K562 (cell line): ENCODE data around the gene RRM2. TPM values are rescaled to one million over a fixed set of nuclear protein-coding genes. Genes with fewer than 3 reads are reported as not detected.

ENCODE experiments used
- ATAC-seq: fragments of 200-7000 bp; cut with Tn5 transposase; 3 replicates; pipeline ENCODE4 v1.9.1; 2020; ENCODE audit warnings: moderate library complexity
- BruUV-seq: library from RNA; stranded (reverse); fragments of 400-500 nt; replicated peaks from 2 replicates; lab custom pipeline; 2021; lab: Mats Ljungman, UMichigan
- CTCF ChIA-PET: fragments of 300-600 bp; formaldehyde crosslinking; extraction: SDS; loops from one replicate; lab custom pipeline; 2021; ENCODE audit warnings: low intra/inter-chr PET ratio; lab: Yijun Ruan, JAX
- POLR2A ChIA-PET: fragments of 300-600, 350-650 bp; sonication (Branson Sonifier 250); formaldehyde crosslinking; extraction: SDS; loops from one replicate; lab custom pipeline; 2021; ENCODE audit warnings: antibody characterized with exemption, inconsistent platforms; lab: Yijun Ruan, JAX
- DNase-seq, 4 experiments: peaks; one replicate each; pipeline versions ENCODE4 v3.0.0 to v3.0.0-alpha.2; 2011 to 2018; ENCODE audit warnings: low spot score in 3 of 4, mixed read lengths in 3 of 4; ENCODE audit errors: extremely low read depth in 1 of 4
- FAIRE-seq: peaks from 2 replicates; lab custom pipeline; 2011; peaks lifted over from hg19 to GRCh38; lab: Jason Lieb, UNC
- H2AFZ ChIP-seq: 2 replicates; pipeline ENCODE4 v1.6.0; 2011; ENCODE audit warnings: low read depth, low read length, control low read depth, inconsistent platforms
- H3K27ac ChIP-seq: fragments of 200-600 bp; 3 replicates; pipeline ENCODE4 v1.8.0; 2011; ENCODE audit warnings: low read depth, mild to moderate bottlenecking, control low read depth, inconsistent platforms, low read length, moderate library complexity, mixed read lengths; ENCODE audit errors: extremely low read depth
- H3K27me3 ChIP-seq, 2 experiments: fragments of 300-600 bp in 1 of 2; 2 replicates in 1 of 2; 3 replicates in 1 of 2; pipeline versions ENCODE4 v1.6.0 to v1.8.0; 2011; ENCODE audit warnings: inconsistent platforms in 2 of 2, low read length in 2 of 2, mild to moderate bottlenecking in 1 of 2, mixed read lengths in 1 of 2, moderate library complexity in 1 of 2; ENCODE audit not compliant: control insufficient read depth in 2 of 2, insufficient read depth in 2 of 2
- H3K36me3 ChIP-seq: fragments of 300-600 bp; 3 replicates; pipeline ENCODE4 v1.8.0; 2011; ENCODE audit warnings: mild to moderate bottlenecking, low read length, inconsistent platforms; ENCODE audit not compliant: control insufficient read depth, insufficient read depth
- H3K4me1 ChIP-seq, 2 experiments: fragments of 200-600 bp in 1 of 2; replicated peaks in 1 of 2; 2 replicates in 1 of 2; 3 replicates in 1 of 2; pipeline versions ENCODE4 v1.5.1 to v1.8.0; 2011; ENCODE audit warnings: inconsistent platforms in 2 of 2, low read length in 2 of 2, mild to moderate bottlenecking in 1 of 2, mixed read lengths in 1 of 2, moderate library complexity in 1 of 2; ENCODE audit not compliant: control insufficient read depth in 2 of 2, insufficient read depth in 2 of 2
- H3K4me2 ChIP-seq: 2 replicates; pipeline ENCODE4 v1.6.1; 2011; ENCODE audit warnings: low read length, control low read depth, inconsistent platforms, mixed read lengths; ENCODE audit not compliant: insufficient read depth
- H3K4me3 ChIP-seq: fragments of 200-600 bp; sonication (generic), shearing (Covaris generic); 2 replicates; pipeline ENCODE4 v1.5.1; 2016; ENCODE audit warnings: control low read depth, inconsistent platforms
- H3K79me2 ChIP-seq: fragments of 200-600 bp; 3 replicates; pipeline ENCODE4 v1.8.0; 2011; ENCODE audit warnings: low read length, inconsistent platforms; ENCODE audit not compliant: control insufficient read depth, insufficient read depth
- H3K9ac ChIP-seq, 2 experiments: 2 replicates each; pipeline versions ENCODE4 v1.6.0 to v1.6.1; 2011; ENCODE audit warnings: low read depth in 2 of 2, low read length in 2 of 2, control low read depth in 1 of 2, inconsistent platforms in 1 of 2, mild to moderate bottlenecking in 1 of 2, mixed read lengths in 1 of 2; ENCODE audit not compliant: insufficient read depth in 1 of 2
- H3K9me1 ChIP-seq: one replicate; pipeline ENCODE4 v1.6.0; 2011; ENCODE audit warnings: inconsistent platforms, mild to moderate bottlenecking, low read length, moderate library complexity; ENCODE audit not compliant: control insufficient read depth, insufficient read depth
- H3K9me3 ChIP-seq: replicated peaks from 2 replicates; pipeline ENCODE4 v1.5.1; 2011; ENCODE audit warnings: low read depth, low read length, inconsistent platforms; ENCODE audit not compliant: control insufficient read depth, insufficient read depth
- H4K20me1 ChIP-seq: replicated peaks from 2 replicates; pipeline ENCODE4 v1.6.1; 2011; ENCODE audit warnings: low read length, inconsistent platforms, mixed read lengths; ENCODE audit not compliant: control insufficient read depth, insufficient read depth
- E2F6 ChIP-seq, 2 experiments: IDR thresholded peaks; 2 replicates each; pipeline ENCODE4 v1.6.1; 2011; ENCODE audit warnings: borderline replicate concordance in 1 of 2, control low read depth in 1 of 2, low read depth in 1 of 2, low read length in 1 of 2, mild to moderate bottlenecking in 1 of 2, mixed read lengths in 1 of 2, moderate library complexity in 1 of 2; ENCODE audit not compliant: insufficient read depth in 1 of 2, insufficient read length in 1 of 2, poor library complexity in 1 of 2, severe bottlenecking in 1 of 2; ENCODE audit errors: extremely low read depth in 1 of 2
- SIN3A ChIP-seq, 2 experiments: fragments of 150-350 bp in 1 of 2; IDR thresholded peaks; 2 replicates each; pipeline ENCODE4 v1.6.1; 2011 to 2016; ENCODE audit warnings: borderline replicate concordance in 2 of 2, low read depth in 2 of 2, low read length in 2 of 2, mild to moderate bottlenecking in 2 of 2, moderate library complexity in 2 of 2; ENCODE audit not compliant: control insufficient read depth in 1 of 2
- TRIM24 ChIP-seq, 2 experiments: fragments of 450-650 bp; IDR thresholded peaks; 2 replicates each; pipeline ENCODE4 v1.6.1; 2016
- ZC3H4 ChIP-seq: sonication (generic); formaldehyde crosslinking; IDR thresholded peaks from 2 replicates; pipeline ENCODE4 v1.9.0; 2021; ENCODE audit warnings: missing genetic modification reagents, borderline replicate concordance
- WGBS: fragments of 100-300 bp; shearing (Covaris generic); methylation state at CpG from one replicate; pipeline ENCODE4 v1.1.6; 2016; ENCODE audit warnings: low coverage, mixed read lengths; ENCODE audit not compliant: insufficient coverage; ENCODE audit errors: missing lambda C conversion rate; 5-methylcytosine and 5-hydroxymethylcytosine counted together
- in situ Hi-C: fragments of 300-500 bp; cut with MboI; formaldehyde crosslinking; loops from 4 replicates; pipeline ENCODE4 v1.15.0; 2018; ENCODE audit warnings: inconsistent platforms, mixed read lengths
- intact Hi-C: fragments of 100-400 bp; cut with micrococcal nuclease; formaldehyde crosslinking; loops from 2 replicates; pipeline ENCODE4 v1.14.2; 2022
- polyA plus RNA-seq, 8 experiments: library from polyadenylated mRNA; depleted of rRNA in 4 of 8; stranded (reverse) in 5 of 8; unstranded in 3 of 8; fragments of >200 nt; fragmentation: Nextera tagmentation in 2 of 8; fragmentation: Illumina TruSeq in 1 of 8; extraction: Ambion mirVana in 2 of 8; extraction: Trizol in 1 of 8; gene quantifications; 2 replicates each; pipeline versions ENCODE4 v1.2.1 to v1.2.3, GENCODE V29; 2011 to 2014; ENCODE audit warnings: inconsistent platforms in 1 of 8, missing spikeins in 1 of 8
- total RNA-seq, 7 experiments: library from RNA; depleted of rRNA in 6 of 7; stranded (reverse); fragments of >200 nt in 6 of 7; fragmentation: Illumina TruSeq in 2 of 7; extraction: Trizol in 2 of 7; gene quantifications; 2 replicates each; pipeline versions ENCODE4 v1.2.1 to v1.2.3, GENCODE V29; 2011 to 2021; ENCODE audit warnings: low replicate concordance in 1 of 7

Gene RRM2
- total and polyA plus RNA-seq, 9 of the 15 experiments (the other 6 are each of a cell fraction or from before 2014, with no cell fraction given), result 50.1 to 244 (median 128) TPM

GRCh38 chr2:10123281-10123680 is 742 bp downstream of the RRM2 start:
- peaks cover 91% of the 10 kb centered on the region for H3K79me2 ChIP-seq
- ATAC-seq (no peak), FAIRE-seq (no peak)

More at GRCh38 chr2:10123281-10123680, 742 bp downstream of the RRM2 start:
- Histone ChIP-seq H3K4me3 (peak overlapping the region; percentile 84), H3K9ac (peak overlapping the region; percentile 100), H4K20me1 (no peaks in the 10 kb centered on the region; the same call in 1 of the 2 replicates), H3K27me3 (no peaks in the 10 kb centered on the region), H3K4me2 (peak overlapping the region; percentile 95), H3K36me3 (peaks cover 53% of the 10 kb centered on the region), H3K9me1 (no peaks in the 10 kb centered on the region)
- BruUV-seq, result no TSS peak
- under 1% methylated on average over 18 of the region's 18 CpGs for WGBS
- intact Hi-C loops, result loop anchor here (2.0 to 5.0 kb wide), 2 partner anchors 50 to 179 kb away; partner anchors contain the start of gene HPCAL1
- peak in 1 of 4 experiments; percentile 12 for DNase-seq
- in situ Hi-C loops, result loop anchor here (5.0 kb wide), 1 partner anchor 314 kb away; no protein-coding TSS in a partner anchor
- CTCF ChIA-PET, result interaction anchor here (1.8 kb wide), 1 partner anchor 311 kb away, joined by 21 read pairs; no protein-coding TSS in a partner anchor
- TF ChIP-seq TRIM24 (IDR thresholded peaks at IDR 0.05) (0 out of 4 replicates have a peak, but pooled peaks of 1 of the 2 experiments have one; percentile 3), SIN3A (IDR thresholded peaks at IDR 0.05; ENCODE audit: borderline replicate concordance in 2 of 2, control insufficient read depth in 1 of 2, low read depth in 2 of 2, low read length in 2 of 2) (peak in 1 of 2 experiments; percentile 59; a peak in 1 of 4 replicates), E2F6 (IDR thresholded peaks at IDR 0.05; ENCODE audit: borderline replicate concordance in 1 of 2, extremely low read depth in 1 of 2, insufficient read depth in 1 of 2, insufficient read length in 1 of 2, low read depth in 1 of 2, low read length in 1 of 2, poor library complexity in 1 of 2, severe bottlenecking in 1 of 2) (no peak), ZC3H4 (CRISPR knock-in tag) (0 out of 2 replicates have a peak, but pooled peaks have one; percentile 10)
- TF ChIP-seq, all 486 proteins: peak for 3
- Histone ChIP-seq H3K27ac (peak overlapping the region; percentile 99), H3K9me3 (no peaks in the 10 kb centered on the region), H2AFZ (peak overlapping the region; percentile 77), H3K4me1 (peaks cover 27% of the 10 kb centered on the region in 2 experiments)
- POLR2A ChIA-PET, result interaction anchor here (0.6 to 5.1 kb wide), 12 partner anchors 11 to 328 kb away, joined by 3 to 44 read pairs (median 3); no protein-coding TSS in a partner anchor
